ENCODE results near the gene YY1AP1.
"Not testable (repeated sequence)": the region's sequence is repeated elsewhere in the genome, so short reads cannot be mapped to it uniquely, and the experiment has no call there.

YY1AP1 gene

GRCh38 chr1:155626428-155626827 is 62.1 kb downstream of the YY1AP1 start:
- DNase-seq, result not testable (repeated sequence)

GRCh38 chr1:155623357-155623756 is 65.2 kb downstream of the YY1AP1 start:
- Histone ChIP-seq H3K27ac (ENCODE audit: insufficient read depth, low read length, poor library complexity, severe bottlenecking) (no peak overlapping the region), H3K9me3 (ENCODE audit: control insufficient read depth, low read length) (no peaks in the 10 kb centered on the region), H3K4me1 (ENCODE audit: control insufficient read depth, insufficient read depth, low read length, poor library complexity, severe bottlenecking) (no peaks in the 10 kb centered on the region), H3K4me3 (ENCODE audit: insufficient read depth, low read depth, low read length, poor library complexity, severe bottlenecking) (no peak overlapping the region), H3K36me3 (ENCODE audit: control insufficient read depth, insufficient read depth, low read length) (no peaks in the 10 kb centered on the region), H3K27me3 (replicated peaks; ENCODE audit: control insufficient read depth, insufficient read depth, low read length, poor library complexity, severe bottlenecking) (no peaks in the 10 kb centered on the region)
- DNase-seq, result no peak

More at GRCh38 chr1:155626428-155626827, 62.1 kb downstream of the YY1AP1 start:
- H3K36me3 ChIP-seq (ENCODE audit: control insufficient read depth, insufficient read depth, low read length); H3K4me1 ChIP-seq (ENCODE audit: control insufficient read depth, insufficient read depth, low read length, poor library complexity, severe bottlenecking); H3K27ac ChIP-seq (ENCODE audit: insufficient read depth, low read length, poor library complexity, severe bottlenecking); H3K27me3 ChIP-seq (replicated peaks; ENCODE audit: control insufficient read depth, insufficient read depth, low read length, poor library complexity, severe bottlenecking); H3K4me3 ChIP-seq (ENCODE audit: insufficient read depth, low read depth, low read length, poor library complexity, severe bottlenecking); H3K9me3 ChIP-seq (ENCODE audit: control insufficient read depth, low read length): not testable (repeated sequence)

- Histone ChIP-seq H3K4me3 (ENCODE audit: insufficient read depth, low read depth, low read length, poor library complexity, severe bottlenecking) (no peak overlapping the region), H3K36me3 (ENCODE audit: control insufficient read depth, insufficient read depth, low read length) (no peaks in the 10 kb centered on the region), H3K9me3 (ENCODE audit: control insufficient read depth, low read length) (no peaks in the 10 kb centered on the region), H3K4me1 (ENCODE audit: control insufficient read depth, insufficient read depth, low read length, poor library complexity, severe bottlenecking) (no peaks in the 10 kb centered on the region), H3K27ac (ENCODE audit: insufficient read depth, low read length, poor library complexity, severe bottlenecking) (no peak overlapping the region), H3K27me3 (replicated peaks; ENCODE audit: control insufficient read depth, insufficient read depth, low read length, poor library complexity, severe bottlenecking) (no peaks in the 10 kb centered on the region)
- DNase-seq, result no peak
These were observed 66.4 kb downstream of the YY1AP1 start for GRCh38 chr1:155622191-155622590.

- not testable (repeated sequence) for DNase-seq; H3K4me1 ChIP-seq (ENCODE audit: control insufficient read depth, insufficient read depth, low read length, poor library complexity, severe bottlenecking); H3K4me3 ChIP-seq (ENCODE audit: insufficient read depth, low read depth, low read length, poor library complexity, severe bottlenecking); H3K27ac ChIP-seq (ENCODE audit: insufficient read depth, low read length, poor library complexity, severe bottlenecking); H3K9me3 ChIP-seq (ENCODE audit: control insufficient read depth, low read length); H3K27me3 ChIP-seq (replicated peaks; ENCODE audit: control insufficient read depth, insufficient read depth, low read length, poor library complexity, severe bottlenecking); H3K36me3 ChIP-seq (ENCODE audit: control insufficient read depth, insufficient read depth, low read length)
These were observed 75.3 kb downstream of the YY1AP1 start for GRCh38 chr1:155613226-155613625.

- not testable (repeated sequence) for DNase-seq; H3K36me3 ChIP-seq (ENCODE audit: control insufficient read depth, insufficient read depth, low read length); H3K4me3 ChIP-seq (ENCODE audit: insufficient read depth, low read depth, low read length, poor library complexity, severe bottlenecking); H3K9me3 ChIP-seq (ENCODE audit: control insufficient read depth, low read length); H3K4me1 ChIP-seq (ENCODE audit: control insufficient read depth, insufficient read depth, low read length, poor library complexity, severe bottlenecking); H3K27me3 ChIP-seq (replicated peaks; ENCODE audit: control insufficient read depth, insufficient read depth, low read length, poor library complexity, severe bottlenecking); H3K27ac ChIP-seq (ENCODE audit: insufficient read depth, low read length, poor library complexity, severe bottlenecking)
These were observed 78.3 kb downstream of the YY1AP1 start for GRCh38 chr1:155610257-155610647.

- DNase-seq, result peak; percentile 86 to 92 (median 91)
- peaks cover 6% of the 10 kb centered on the region for H3K36me3 ChIP-seq (ENCODE audit: control insufficient read depth, insufficient read depth, low read length)
- H3K4me3 ChIP-seq (ENCODE audit: insufficient read depth, low read depth, low read length, poor library complexity, severe bottlenecking), result peak within 1 kb of the TSS; percentile 78
- no peaks in the 10 kb centered on the region for H3K9me3 ChIP-seq (ENCODE audit: control insufficient read depth, low read length)
- no peaks in the 10 kb centered on the region for H3K4me1 ChIP-seq (ENCODE audit: control insufficient read depth, insufficient read depth, low read length, poor library complexity, severe bottlenecking)
- no peaks in the 10 kb centered on the region for H3K27me3 ChIP-seq (replicated peaks; ENCODE audit: control insufficient read depth, insufficient read depth, low read length, poor library complexity, severe bottlenecking)
- H3K27ac ChIP-seq (ENCODE audit: insufficient read depth, low read length, poor library complexity, severe bottlenecking), result peak within 1 kb of the TSS; percentile 75
These were observed 78.9 kb downstream of the YY1AP1 start, which contains the start of gene MSTO1 for GRCh38 chr1:155609515-155610256. Gene MSTO1, plus strand, starts transcription at chr1:155610218. Its CDS starts 31 bp downstream, at chr1:155610249.

All from effector memory CD4-positive, alpha-beta T cell (primary cell).